Progenitor cell of endocrine pancreas (in vitro differentiated cells): ENCODE results near the gene PLCH1. TPM values are rescaled to one million over a fixed set of nuclear protein-coding genes. Genes with fewer than 3 reads are reported as not detected.

Experiments used
- DNase-seq: peaks from one replicate; pipeline ENCODE4 v3.0.0; 2021; ENCODE audit warnings: low spot score; ENCODE audit not compliant: unreplicated experiment
- H3K27ac Mint-ChIP-seq: 2 replicates; pipeline ENCODE4 v1.8.0; 2021; ENCODE audit warnings: mild to moderate bottlenecking, moderate library complexity, mixed read lengths
- H3K27me3 Mint-ChIP-seq: 2 replicates; pipeline ENCODE4 v1.8.0; 2021; ENCODE audit warnings: mixed read lengths
- H3K36me3 Mint-ChIP-seq: 2 replicates; pipeline ENCODE4 v1.8.0; 2022; ENCODE audit warnings: mixed read lengths; ENCODE audit not compliant: insufficient read depth
- H3K4me1 Mint-ChIP-seq: 2 replicates; pipeline ENCODE4 v1.8.0; 2021; ENCODE audit warnings: low read depth, mixed read lengths
- H3K4me3 Mint-ChIP-seq: 2 replicates; pipeline ENCODE4 v1.8.0; 2021; ENCODE audit warnings: low read depth, mild to moderate bottlenecking, moderate library complexity, mixed read lengths
- H3K9me3 Mint-ChIP-seq: 2 replicates; pipeline ENCODE4 v1.8.0; 2021; ENCODE audit warnings: low read depth, mixed read lengths
- total RNA-seq: library from RNA; stranded (reverse); gene quantifications from 2 replicates; pipeline ENCODE4 v1.2.1, GENCODE V29; 2021
- TF ChIP-seq, protein P1 (sequence below): fragments of 200-600 bp; sonication (generic); IDR thresholded peaks from one replicate; pipeline ENCODE4 v1.5.0; 2021; ENCODE audit warnings: antibody characterized with exemption, mild to moderate bottlenecking; ENCODE audit not compliant: unreplicated experiment

Gene PLCH1
- total RNA-seq, 1 donor from 2014 or later, result 14.2 TPM

DNA sequence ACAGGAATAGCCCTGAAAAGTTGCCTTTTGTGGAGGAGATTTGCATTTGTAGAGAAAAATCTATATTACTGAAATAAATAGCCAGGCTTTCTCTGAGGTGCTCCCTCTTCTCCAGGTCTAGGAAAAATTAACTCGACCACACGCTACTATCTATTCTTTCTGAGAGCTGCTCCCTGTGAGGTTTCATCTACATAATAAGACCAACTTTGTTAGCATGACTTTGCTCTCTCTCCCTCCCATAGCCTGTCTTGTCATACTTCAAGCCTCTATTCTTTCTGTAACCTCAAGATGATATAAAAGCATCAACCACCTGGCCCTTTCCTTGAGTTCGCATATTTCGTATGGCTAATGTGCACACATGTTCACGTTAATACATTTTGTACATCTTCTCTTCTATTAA lies 375.6 kb downstream of the PLCH1 start:
- TF ChIP-seq, protein P1, sequence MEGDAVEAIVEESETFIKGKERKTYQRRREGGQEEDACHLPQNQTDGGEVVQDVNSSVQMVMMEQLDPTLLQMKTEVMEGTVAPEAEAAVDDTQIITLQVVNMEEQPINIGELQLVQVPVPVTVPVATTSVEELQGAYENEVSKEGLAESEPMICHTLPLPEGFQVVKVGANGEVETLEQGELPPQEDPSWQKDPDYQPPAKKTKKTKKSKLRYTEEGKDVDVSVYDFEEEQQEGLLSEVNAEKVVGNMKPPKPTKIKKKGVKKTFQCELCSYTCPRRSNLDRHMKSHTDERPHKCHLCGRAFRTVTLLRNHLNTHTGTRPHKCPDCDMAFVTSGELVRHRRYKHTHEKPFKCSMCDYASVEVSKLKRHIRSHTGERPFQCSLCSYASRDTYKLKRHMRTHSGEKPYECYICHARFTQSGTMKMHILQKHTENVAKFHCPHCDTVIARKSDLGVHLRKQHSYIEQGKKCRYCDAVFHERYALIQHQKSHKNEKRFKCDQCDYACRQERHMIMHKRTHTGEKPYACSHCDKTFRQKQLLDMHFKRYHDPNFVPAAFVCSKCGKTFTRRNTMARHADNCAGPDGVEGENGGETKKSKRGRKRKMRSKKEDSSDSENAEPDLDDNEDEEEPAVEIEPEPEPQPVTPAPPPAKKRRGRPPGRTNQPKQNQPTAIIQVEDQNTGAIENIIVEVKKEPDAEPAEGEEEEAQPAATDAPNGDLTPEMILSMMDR, result no peak
- Mint-ChIP-seq H3K27me3 (no peaks in the 10 kb centered on the region), H3K4me1 (peaks cover under 1% of the 10 kb centered on the region), H3K27ac (no peak overlapping the region), H3K9me3 (peaks cover 6% of the 10 kb centered on the region), H3K36me3 (peaks cover 2% of the 10 kb centered on the region), H3K4me3 (no peak overlapping the region)
- no peak for DNase-seq

DNA sequence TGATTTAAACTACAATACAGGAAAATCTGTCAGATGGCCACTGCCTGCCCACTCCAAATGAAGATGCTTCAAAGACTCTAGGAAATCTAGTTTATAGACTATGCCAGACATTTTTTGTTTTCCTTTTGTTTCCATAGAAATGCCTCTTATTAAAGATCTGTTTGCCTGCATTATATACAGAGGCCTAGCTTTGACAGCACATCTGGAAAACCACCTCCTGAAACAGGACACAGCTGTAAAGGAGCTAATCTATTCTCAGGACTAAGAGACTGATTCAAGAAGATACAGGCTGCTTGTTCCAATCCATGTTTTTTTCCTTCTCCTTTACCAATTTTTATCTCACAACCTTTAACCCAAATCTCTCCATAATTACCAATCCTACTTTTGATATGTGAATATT lies 376.1 kb downstream of the PLCH1 start:
- H3K9me3 Mint-ChIP-seq, result peaks cover 6% of the 10 kb centered on the region
- TF ChIP-seq, protein P1, result no peak
- H3K27ac Mint-ChIP-seq, result no peak overlapping the region
- no peaks in the 10 kb centered on the region for H3K27me3 Mint-ChIP-seq
- DNase-seq, result no peak
- peaks cover 2% of the 10 kb centered on the region for H3K4me1 Mint-ChIP-seq
- H3K4me3 Mint-ChIP-seq, result no peak overlapping the region
- peaks cover 2% of the 10 kb centered on the region for H3K36me3 Mint-ChIP-seq

DNA sequence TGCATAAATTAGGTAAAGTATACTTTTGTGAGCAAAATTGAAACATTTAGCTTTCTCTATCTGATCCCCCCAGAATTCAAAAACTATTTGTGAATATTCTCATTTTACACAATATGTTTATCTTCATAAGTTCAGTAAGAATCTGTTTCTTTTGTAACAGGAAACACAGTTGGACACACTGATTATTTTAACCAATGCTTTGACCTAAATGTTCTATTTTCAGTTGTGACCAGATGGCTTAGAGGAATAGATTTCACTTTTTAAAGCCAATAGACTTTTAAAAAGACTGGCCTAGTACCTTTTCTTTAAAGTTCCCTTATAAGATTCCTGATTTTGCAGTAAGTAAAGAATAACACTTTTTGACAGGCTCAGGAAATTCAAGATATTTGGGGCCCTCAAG lies 377.4 kb downstream of the PLCH1 start:
- Mint-ChIP-seq H3K27me3 (no peaks in the 10 kb centered on the region), H3K4me1 (peaks cover 8% of the 10 kb centered on the region), H3K9me3 (peaks cover 6% of the 10 kb centered on the region), H3K4me3 (no peak overlapping the region), H3K27ac (no peak overlapping the region), H3K36me3 (peaks cover 2% of the 10 kb centered on the region)
- DNase-seq, result no peak
- TF ChIP-seq, protein P1, result no peak

DNA sequence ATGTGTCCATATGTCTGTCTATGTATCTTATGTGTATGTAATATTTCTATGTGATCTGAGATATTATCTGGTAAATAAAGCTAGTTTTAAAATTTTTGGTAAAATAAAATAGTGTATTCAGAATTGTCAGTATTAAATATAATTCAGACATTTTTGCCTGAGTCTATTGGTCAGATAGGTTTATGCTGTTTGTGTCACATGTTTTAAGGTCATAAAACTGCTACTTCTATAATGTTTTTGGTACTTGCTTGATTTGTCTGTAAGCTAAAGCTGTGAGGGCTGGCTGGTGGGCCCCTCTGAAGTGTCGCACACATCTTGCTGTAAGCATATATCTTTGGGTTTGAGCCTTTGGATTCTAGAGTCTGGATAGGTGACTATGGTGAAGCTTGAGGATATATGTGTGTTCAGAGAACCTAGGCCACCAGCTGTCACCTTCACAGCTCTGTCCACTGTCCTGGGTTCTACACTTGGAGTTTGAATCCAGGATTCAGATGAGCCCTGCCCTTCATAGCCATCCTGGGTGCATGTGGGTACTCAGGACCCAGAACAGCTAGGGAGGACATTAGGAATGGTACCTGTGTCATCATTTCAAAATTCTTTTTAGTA lies 379.6 kb downstream of the PLCH1 start:
- Mint-ChIP-seq H3K4me1 (peaks cover 8% of the 10 kb centered on the region), H3K4me3 (no peak overlapping the region), H3K36me3 (peaks cover 2% of the 10 kb centered on the region), H3K27ac (no peak overlapping the region), H3K9me3 (peaks cover 6% of the 10 kb centered on the region), H3K27me3 (no peaks in the 10 kb centered on the region)
- DNase-seq, result no peak
- TF ChIP-seq, protein P1, result no peak

DNA sequence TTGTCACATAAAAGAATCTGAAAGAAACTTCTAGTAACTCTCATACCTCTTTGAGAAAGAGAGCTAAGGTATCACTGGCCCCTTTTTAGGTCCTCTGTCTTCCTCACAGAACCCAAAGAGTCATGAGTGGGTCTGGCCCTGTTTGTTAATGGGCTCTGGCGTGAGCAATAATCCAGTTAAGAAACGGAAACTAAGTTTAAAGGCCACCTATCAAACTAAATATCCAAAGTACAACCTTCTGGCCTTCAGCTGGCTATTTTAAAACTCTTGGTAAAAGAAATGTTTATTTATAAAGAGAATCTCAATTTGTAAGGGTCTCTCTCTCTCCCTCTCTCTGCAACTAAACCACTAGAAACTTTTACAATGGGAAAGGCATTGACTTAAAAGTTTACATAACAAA lies 380.4 kb downstream of the PLCH1 start:
- Mint-ChIP-seq H3K4me1 (peaks cover 8% of the 10 kb centered on the region), H3K27ac (no peak overlapping the region), H3K36me3 (peaks cover 2% of the 10 kb centered on the region), H3K4me3 (no peak overlapping the region), H3K9me3 (peaks cover 6% of the 10 kb centered on the region), H3K27me3 (no peaks in the 10 kb centered on the region)
- DNase-seq, result no peak
- TF ChIP-seq, protein P1, result no peak
